GM12892 (cell line): Measurements from ENCODE around the gene LRRC4B.
"Not testable (repeated sequence)": the region's sequence is repeated elsewhere in the genome, so short reads cannot be mapped to it uniquely, and the experiment has no call there.

ENCODE experiments used
- DNase-seq: peaks from one replicate; pipeline ENCODE4 v3.0.0; 2011; ENCODE audit not compliant: insufficient read length
- FAIRE-seq: peaks from 2 replicates; lab custom pipeline; 2011; peaks lifted over from hg19 to GRCh38; lab: Jason Lieb, UNC
- POLR2A ChIP-seq: IDR thresholded peaks from 2 replicates; pipeline ENCODE4 v1.6.1; 2011; ENCODE audit warnings: low read depth, low read length, control low read depth
- POLR2AphosphoS5 ChIP-seq: IDR thresholded peaks from 2 replicates; pipeline ENCODE4 v1.6.1; 2011; ENCODE audit warnings: low read depth, low read length, control low read depth
- TAF1 ChIP-seq: IDR thresholded peaks from 2 replicates; pipeline ENCODE4 v1.6.1; 2011; ENCODE audit warnings: low read depth, mild to moderate bottlenecking, control low read depth, low read length, borderline replicate concordance

LRRC4B gene

GRCh38 chr19:50601407-50602088 is 33.3 kb upstream of the LRRC4B start:
- TF ChIP-seq POLR2A (no peak), TAF1 (no peak), POLR2AphosphoS5 (no peak)
- FAIRE-seq: no peak
- DNase-seq: no peak

DNA sequence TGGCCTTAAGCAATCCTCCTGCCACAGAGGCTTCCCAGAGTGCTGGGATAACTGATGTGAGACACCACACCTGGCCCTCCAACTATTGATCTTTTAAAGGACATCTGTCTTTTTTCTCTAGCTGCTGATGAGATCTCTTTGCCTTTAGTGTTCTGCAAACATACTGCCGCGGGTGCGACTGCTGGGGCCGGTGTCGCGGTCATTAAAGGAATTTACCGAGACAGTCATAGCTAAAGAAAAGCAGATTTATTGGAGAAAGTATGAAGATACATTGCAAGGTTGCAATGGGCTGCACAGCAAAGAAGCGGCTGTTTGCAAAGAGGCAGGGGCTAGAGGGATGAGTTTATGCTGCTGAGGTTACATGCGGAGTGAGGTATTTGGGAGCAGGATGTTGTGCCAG is 31.2 kb upstream of the LRRC4B start:
- FAIRE-seq: no peak
- TF ChIP-seq POLR2AphosphoS5 (no peak), TAF1 (no peak), POLR2A (no peak)
- DNase-seq: no peak

DNA sequence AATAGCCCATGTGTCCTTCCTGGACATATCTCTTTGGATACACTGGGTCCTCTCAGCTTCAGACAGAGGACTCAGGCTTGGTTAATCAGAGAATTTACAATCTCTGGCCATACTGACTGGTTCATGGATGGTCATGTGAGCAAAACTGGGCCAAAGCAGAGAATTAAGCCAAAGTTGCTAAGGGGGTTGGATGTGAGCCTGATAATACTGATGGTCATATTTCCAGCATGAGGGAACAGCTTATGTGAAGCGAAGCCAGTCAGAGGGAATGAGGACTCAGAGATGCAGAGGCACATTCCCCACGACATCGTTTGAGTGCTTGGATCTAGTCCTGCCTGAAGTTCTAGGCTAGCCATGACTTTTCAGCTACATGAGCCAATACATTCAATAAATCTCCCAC is 22.0 kb upstream of the LRRC4B start:
- no peak for TF ChIP-seq POLR2AphosphoS5
- TF ChIP-seq TAF1: no peak
- FAIRE-seq: no peak
- DNase-seq: no peak

DNA sequence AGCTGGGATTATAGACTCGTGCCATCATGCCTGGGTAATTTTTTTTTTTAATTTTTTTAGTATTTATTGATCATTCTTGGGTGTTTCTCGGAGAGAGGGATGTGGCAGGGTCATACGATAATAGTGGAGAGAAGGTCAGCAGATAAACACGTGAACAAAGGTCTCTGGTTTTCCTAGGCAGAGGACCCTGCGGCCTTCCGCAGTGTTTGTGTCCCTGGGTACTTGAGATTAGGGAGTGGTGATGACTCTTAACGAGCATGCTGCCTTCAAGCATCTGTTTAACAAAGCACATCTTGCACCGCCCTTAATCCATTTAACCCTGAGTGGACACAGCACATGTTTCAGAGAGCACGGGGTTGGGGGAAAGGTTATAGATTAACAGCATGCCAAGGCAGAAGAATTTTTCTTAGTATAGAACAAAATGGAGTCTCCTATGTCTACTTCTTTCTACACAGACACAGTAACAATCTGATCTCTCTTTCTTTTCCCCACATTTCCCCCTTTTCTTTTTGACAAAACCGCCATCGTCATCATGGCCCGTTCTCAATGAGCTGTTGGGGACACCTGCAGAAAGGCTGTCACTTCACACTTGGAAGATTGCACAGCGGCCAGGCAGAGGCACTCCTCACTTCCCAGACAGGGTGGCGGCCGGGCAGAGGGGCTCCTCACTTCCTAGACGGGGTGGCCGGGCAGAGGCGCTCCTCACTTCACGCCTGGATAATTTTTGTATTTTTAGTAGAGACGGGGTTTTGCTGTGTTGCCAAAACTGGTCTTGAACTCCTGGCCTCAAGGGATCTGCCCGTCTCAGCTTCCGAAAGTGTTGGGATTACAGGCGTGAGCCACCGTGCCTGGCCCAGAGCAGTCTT is 13.8 kb upstream of the LRRC4B start:
- FAIRE-seq, DNase-seq: not testable (repeated sequence)

DNA sequence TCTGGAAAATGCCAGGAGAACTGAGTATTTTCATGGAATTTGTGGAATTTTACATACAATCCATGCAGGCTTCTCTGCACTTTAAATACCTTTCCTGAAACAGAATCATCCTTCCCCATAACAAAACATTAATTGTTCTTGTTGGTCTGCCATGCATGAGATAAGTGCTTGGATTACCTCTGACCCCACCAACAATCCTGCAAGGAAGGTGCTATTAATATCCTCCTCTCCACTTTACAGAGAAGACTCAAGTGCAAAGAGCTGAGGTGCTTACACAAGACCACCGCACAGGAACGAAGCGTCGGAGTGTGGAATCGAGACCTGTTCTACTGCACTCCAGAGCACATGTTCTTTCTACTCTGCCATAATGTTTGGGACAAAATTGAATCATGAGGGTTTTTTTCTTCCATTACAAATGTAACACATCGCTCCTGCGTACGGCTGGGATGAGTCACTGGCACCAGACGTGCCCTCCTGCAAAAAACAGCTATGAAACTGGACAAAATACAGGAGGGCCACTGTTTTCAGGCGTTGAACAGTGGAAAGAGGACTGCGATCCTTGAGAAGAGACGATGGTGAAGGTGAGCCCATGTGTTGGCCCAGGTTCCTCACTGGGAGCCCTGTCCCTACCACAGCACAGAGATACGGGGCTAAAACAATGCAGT is 12.9 kb upstream of the LRRC4B start:
- FAIRE-seq: no peak
- DNase-seq: no peak
- TF ChIP-seq POLR2A (no peak), TAF1 (no peak), POLR2AphosphoS5 (no peak)

DNA sequence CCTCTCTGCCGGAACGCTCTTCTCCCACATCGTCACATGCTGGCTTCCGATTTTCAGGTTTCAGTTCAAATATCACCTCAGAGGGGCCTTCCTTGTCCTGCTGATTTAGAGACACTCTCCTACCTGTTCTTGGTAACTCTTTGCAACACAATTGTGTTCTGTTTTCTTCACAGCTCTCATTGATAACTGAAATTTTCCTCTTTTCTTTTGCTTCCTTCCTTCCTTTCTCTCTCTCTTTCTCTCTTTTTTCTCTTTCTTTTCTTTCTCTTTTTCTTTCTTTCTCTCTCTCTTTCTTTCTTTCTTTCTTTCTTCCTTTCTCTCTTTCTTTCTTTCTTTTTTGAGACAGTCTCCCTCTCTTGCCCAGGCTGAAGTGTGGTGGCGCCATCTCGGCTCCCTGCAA is 12.0 kb upstream of the LRRC4B start:
- DNase-seq (no peak), FAIRE-seq (no peak)
- TF ChIP-seq TAF1 (no peak), POLR2A (no peak), POLR2AphosphoS5 (no peak)

- FAIRE-seq, DNase-seq: not testable (repeated sequence)
These were observed 8.5 kb upstream of the LRRC4B start for GRCh38 chr19:50576769-50577168.

- FAIRE-seq: no peak
- TF ChIP-seq POLR2A (no peak), TAF1 (no peak), POLR2AphosphoS5 (no peak)
These were observed 5.7 kb upstream of the LRRC4B start for GRCh38 chr19:50573741-50574461.

GRCh38 chr19:50570997-50571396 is 2.8 kb upstream of the LRRC4B start:
- no peak for FAIRE-seq
- DNase-seq: no peak
- TF ChIP-seq TAF1 (no peak), POLR2A (no peak), POLR2AphosphoS5 (no peak)

More at GRCh38 chr19:50573741-50574461, 5.7 kb upstream of the LRRC4B start:
- no peak for DNase-seq

- DNase-seq (no peak), FAIRE-seq (no peak)
- TF ChIP-seq TAF1 (no peak), POLR2A (no peak), POLR2AphosphoS5 (no peak)
These were observed 1.8 kb upstream of the LRRC4B start for GRCh38 chr19:50569938-50570540.
